Adipocyte (in vitro differentiated cells): ENCODE data around the gene DGKD.
"Not testable (repeated sequence)": the region's sequence is repeated elsewhere in the genome, so short reads cannot be mapped to it uniquely, and the experiment has no call there.

Source experiments
- DNase-seq: peaks from one replicate; pipeline ENCODE4 v3.0.0-alpha.2; 2015; ENCODE audit warnings: low read depth
- H3K27me3 ChIP-seq: replicated peaks from 2 replicates; pipeline ENCODE4 v1.7.0; 2013; ENCODE audit warnings: mild to moderate bottlenecking, low read length, moderate library complexity; ENCODE audit not compliant: control insufficient read depth, insufficient read depth
- H3K36me3 ChIP-seq: 2 replicates; pipeline ENCODE4 v1.7.0; 2013; ENCODE audit warnings: low read length, mild to moderate bottlenecking, moderate library complexity; ENCODE audit not compliant: control insufficient read depth, insufficient read depth, severe bottlenecking
- H3K4me1 ChIP-seq: 2 replicates; pipeline ENCODE4 v1.7.0; 2013; ENCODE audit warnings: mild to moderate bottlenecking, low read length, moderate library complexity; ENCODE audit not compliant: control insufficient read depth, insufficient read depth
- H3K4me3 ChIP-seq: 2 replicates; pipeline ENCODE4 v1.7.0; 2013; ENCODE audit warnings: mild to moderate bottlenecking, low read length, moderate library complexity
- H3K9ac ChIP-seq: 2 replicates; pipeline ENCODE4 v1.7.0; 2013; ENCODE audit warnings: mild to moderate bottlenecking, low read length, moderate library complexity
- H3K9me3 ChIP-seq: 2 replicates; pipeline ENCODE4 v1.7.0; 2013; ENCODE audit warnings: mild to moderate bottlenecking, low read length, moderate library complexity; ENCODE audit not compliant: control insufficient read depth

DGKD gene

DNA sequence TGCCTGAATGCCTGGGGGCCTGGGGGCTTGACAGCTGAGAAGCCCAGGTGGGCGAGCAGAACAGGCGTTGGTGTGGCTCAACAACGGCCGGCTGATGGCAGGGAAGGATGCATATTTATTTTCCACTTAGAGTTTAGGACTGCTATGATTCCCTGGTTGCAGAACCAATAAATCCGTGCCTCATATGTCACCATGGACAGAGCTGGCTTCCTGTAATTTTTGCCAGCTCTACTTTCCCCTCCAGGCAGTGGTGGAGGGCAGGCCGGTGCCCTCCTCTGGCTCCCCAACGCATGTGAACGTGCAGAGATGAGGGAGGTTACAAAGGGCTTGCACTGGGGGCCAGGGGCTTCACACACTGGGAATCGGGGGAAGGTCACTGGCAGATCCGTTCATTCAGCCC lies 28.5 kb upstream of the DGKD start:
- Histone ChIP-seq H3K9me3 (no peaks in the 10 kb centered on the region), H3K36me3 (no peaks in the 10 kb centered on the region), H3K9ac (no peak overlapping the region), H3K4me3 (no peak overlapping the region), H3K4me1 (no peaks in the 10 kb centered on the region), H3K27me3 (peaks cover 21% of the 10 kb centered on the region)
- DNase-seq: no peak

DNA sequence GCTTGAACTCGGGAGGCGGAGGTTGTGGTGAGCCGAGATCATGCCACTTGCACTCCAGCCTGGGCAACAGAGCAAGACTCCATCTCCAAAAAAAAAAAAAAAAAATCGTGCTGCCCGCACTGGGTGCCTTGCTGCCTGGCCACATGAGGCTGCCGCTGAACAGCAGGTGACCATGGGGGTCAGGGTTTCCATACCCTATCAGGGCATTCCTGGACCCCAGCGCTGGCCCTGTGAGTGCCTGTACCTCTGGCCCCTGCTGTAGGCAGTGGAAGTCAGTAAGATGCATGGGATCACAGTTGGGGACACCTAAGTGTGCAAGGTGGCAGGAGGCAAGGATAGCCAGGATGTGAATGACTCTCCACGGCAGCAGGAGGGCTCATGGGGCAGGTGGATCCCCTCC lies 27.8 kb upstream of the DGKD start:
- DNase-seq: no peak
- Histone ChIP-seq H3K36me3 (no peaks in the 10 kb centered on the region), H3K4me1 (no peaks in the 10 kb centered on the region), H3K9ac (no peak overlapping the region), H3K4me3 (no peak overlapping the region), H3K9me3 (no peaks in the 10 kb centered on the region), H3K27me3 (peaks cover 18% of the 10 kb centered on the region)

- no peak overlapping the region for H3K4me3 ChIP-seq
- peaks cover 21% of the 10 kb centered on the region for H3K27me3 ChIP-seq
- DNase-seq: no peak
- H3K4me1 ChIP-seq: no peaks in the 10 kb centered on the region
- H3K36me3 ChIP-seq: no peaks in the 10 kb centered on the region
- H3K9ac ChIP-seq: no peak overlapping the region
- no peaks in the 10 kb centered on the region for H3K9me3 ChIP-seq
Measured at GRCh38 chr2:233328922-233329321, 25.4 kb upstream of the DGKD start.

DNA sequence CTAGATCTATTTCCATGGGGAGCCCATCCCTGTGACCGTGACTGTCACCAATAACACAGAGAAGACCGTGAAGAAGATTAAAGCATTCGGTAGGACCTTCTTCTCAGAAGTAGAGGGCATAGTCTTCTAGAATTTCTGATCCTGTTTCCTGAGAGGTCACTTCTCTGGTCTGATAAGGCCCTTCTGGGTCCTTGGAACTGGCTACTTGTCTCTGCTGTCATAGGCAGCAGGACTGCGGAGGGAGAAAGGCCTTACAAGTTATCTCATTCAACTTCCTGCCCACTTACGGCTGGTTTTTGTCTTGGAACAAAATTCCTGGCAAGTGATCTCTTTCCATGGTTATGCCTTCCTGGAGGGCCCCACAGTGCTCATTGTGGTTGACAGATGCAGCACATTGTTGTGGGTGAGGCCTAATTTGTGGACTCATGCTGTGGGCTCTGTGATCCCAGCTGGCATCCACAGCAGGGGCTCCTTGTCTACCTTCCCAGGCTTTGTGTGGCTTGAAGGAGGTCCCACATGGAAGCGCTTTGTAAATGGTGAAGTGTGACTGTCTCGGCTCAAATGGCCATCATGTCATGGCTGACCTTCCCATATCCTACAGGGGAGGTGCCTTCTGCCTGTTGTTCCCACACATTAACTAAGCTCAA lies 24.7 kb upstream of the DGKD start:
- H3K4me1 ChIP-seq: no peaks in the 10 kb centered on the region
- no peak overlapping the region for H3K9ac ChIP-seq
- DNase-seq: peak; percentile 7
- peaks cover 24% of the 10 kb centered on the region for H3K27me3 ChIP-seq
- H3K36me3 ChIP-seq: no peaks in the 10 kb centered on the region
- no peak overlapping the region for H3K4me3 ChIP-seq
- no peaks in the 10 kb centered on the region for H3K9me3 ChIP-seq

GRCh38 chr2:233331536-233331935 lies 22.8 kb upstream of the DGKD start:
- Histone ChIP-seq H3K4me1 (no peaks in the 10 kb centered on the region), H3K36me3 (no peaks in the 10 kb centered on the region), H3K27me3 (peaks cover 36% of the 10 kb centered on the region), H3K9ac (no peak overlapping the region), H3K4me3 (no peak overlapping the region), H3K9me3 (peaks cover 3% of the 10 kb centered on the region)
- no peak for DNase-seq

GRCh38 chr2:233332125-233332524 lies 22.2 kb upstream of the DGKD start:
- Histone ChIP-seq H3K36me3 (no peaks in the 10 kb centered on the region), H3K27me3 (peaks cover 34% of the 10 kb centered on the region)

GRCh38 chr2:233334915-233335314 lies 19.4 kb upstream of the DGKD start:
- peaks cover 50% of the 10 kb centered on the region for H3K27me3 ChIP-seq
- DNase-seq: no peak
- no peaks in the 10 kb centered on the region for H3K4me1 ChIP-seq
- H3K9me3 ChIP-seq: peaks cover 3% of the 10 kb centered on the region
- H3K4me3 ChIP-seq: no peak overlapping the region
- no peak overlapping the region for H3K9ac ChIP-seq
- H3K36me3 ChIP-seq: no peaks in the 10 kb centered on the region

More at GRCh38 chr2:233332125-233332524, 22.2 kb upstream of the DGKD start:
- no peak overlapping the region for H3K4me3 ChIP-seq
- DNase-seq: no peak
- peaks cover 3% of the 10 kb centered on the region for H3K9me3 ChIP-seq
- H3K4me1 ChIP-seq: no peaks in the 10 kb centered on the region
- H3K9ac ChIP-seq: no peak overlapping the region

DNA sequence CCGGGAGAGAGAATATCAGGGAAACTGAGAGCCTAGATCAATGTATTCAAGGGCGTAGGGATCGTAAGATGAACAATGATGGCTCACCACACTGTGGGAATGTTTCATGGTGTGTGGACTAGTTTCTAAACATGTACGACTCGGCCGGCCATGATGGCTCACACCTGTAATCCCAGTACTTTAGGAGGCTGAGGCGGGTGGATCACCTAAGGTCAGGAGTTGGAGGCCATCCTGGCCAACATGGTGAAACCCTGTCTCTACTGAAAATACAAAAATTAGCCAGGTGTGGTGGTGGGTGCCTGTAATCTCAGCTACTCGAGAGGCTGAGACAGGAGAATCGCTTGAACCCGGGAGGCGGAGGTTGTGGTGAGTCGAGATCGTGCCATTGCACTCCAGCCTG lies 18.2 kb upstream of the DGKD start:
- not testable (repeated sequence) for H3K4me1 ChIP-seq, H3K9me3 ChIP-seq, DNase-seq, H3K36me3 ChIP-seq, H3K4me3 ChIP-seq, H3K9ac ChIP-seq
- peaks cover 55% of the 10 kb centered on the region for H3K27me3 ChIP-seq

GRCh38 chr2:233336541-233336940 lies 17.8 kb upstream of the DGKD start:
- peaks cover 51% of the 10 kb centered on the region for H3K27me3 ChIP-seq
- no peak overlapping the region for H3K9ac ChIP-seq
- no peaks in the 10 kb centered on the region for H3K36me3 ChIP-seq
- no peak overlapping the region for H3K4me3 ChIP-seq
- H3K9me3 ChIP-seq: peaks cover 7% of the 10 kb centered on the region
- no peaks in the 10 kb centered on the region for H3K4me1 ChIP-seq
- no peak for DNase-seq

DNA sequence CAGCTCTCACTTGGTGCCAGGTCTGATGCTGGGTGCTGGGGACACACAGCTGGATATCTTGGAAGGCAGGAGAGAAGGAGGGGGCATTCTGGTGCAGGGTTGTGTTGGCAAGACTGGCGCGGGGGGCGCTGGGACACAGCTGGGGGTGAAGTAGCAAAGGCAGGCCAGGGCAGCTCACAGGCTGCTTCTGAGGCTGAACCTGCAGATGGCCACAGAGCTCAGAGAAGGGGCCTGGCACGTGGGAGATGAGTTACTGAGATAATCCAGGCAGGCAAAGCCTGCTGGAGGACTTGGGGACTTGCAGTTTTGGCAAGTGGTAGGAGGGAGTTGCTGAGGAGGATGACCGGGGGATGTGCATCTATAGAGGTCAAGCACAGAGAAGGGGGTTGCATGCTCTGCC lies 16.2 kb upstream of the DGKD start:
- H3K4me1 ChIP-seq: no peaks in the 10 kb centered on the region
- H3K36me3 ChIP-seq: no peaks in the 10 kb centered on the region
- no peak overlapping the region for H3K9ac ChIP-seq
- H3K4me3 ChIP-seq: no peak overlapping the region
- H3K9me3 ChIP-seq: peaks cover 8% of the 10 kb centered on the region
- DNase-seq: no peak
- peaks cover 46% of the 10 kb centered on the region for H3K27me3 ChIP-seq

- Histone ChIP-seq H3K27me3 (peaks cover 39% of the 10 kb centered on the region), H3K4me1 (no peaks in the 10 kb centered on the region), H3K36me3 (no peaks in the 10 kb centered on the region), H3K4me3 (no peak overlapping the region), H3K9ac (no peak overlapping the region), H3K9me3 (peaks cover 8% of the 10 kb centered on the region)
- no peak for DNase-seq
Measured at GRCh38 chr2:233338812-233339368, 15.4 kb upstream of the DGKD start.

DNA sequence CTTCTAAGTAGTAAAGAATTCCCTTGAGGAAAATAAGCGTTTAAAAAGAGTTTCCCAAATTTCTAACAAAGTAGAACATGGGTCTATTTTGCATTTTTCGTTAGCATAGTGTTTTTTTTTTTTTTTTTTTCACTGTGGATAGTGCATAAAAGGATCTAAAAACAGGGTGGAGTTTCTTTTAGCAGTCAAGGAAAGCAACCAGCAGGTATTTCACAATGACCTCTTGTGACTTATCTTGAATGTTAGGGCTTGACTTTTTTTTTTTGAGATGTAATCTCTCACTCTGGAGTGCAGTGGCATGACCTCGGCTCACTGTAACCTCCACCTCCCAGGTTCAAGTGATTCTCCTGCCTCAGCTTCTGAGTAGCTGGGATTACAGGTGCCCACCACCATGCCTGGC lies 14.9 kb upstream of the DGKD start:
- Histone ChIP-seq H3K36me3 (no peaks in the 10 kb centered on the region), H3K27me3 (peaks cover 36% of the 10 kb centered on the region), H3K9me3 (peaks cover 8% of the 10 kb centered on the region), H3K4me1 (no peaks in the 10 kb centered on the region), H3K4me3 (no peak overlapping the region), H3K9ac (no peak overlapping the region)
- DNase-seq: no peak
